Hepatocyte (in vitro differentiated cells): ENCODE data around the gene RNASE4. TPM values are rescaled to one million over a fixed set of nuclear protein-coding genes. Genes with fewer than 3 reads are reported as not detected.

Experiments used
- DNase-seq: peaks from one replicate; pipeline ENCODE4 v3.0.0-alpha.2; 2016; ENCODE audit warnings: low spot score
- H2AFZ ChIP-seq: fragments of 200-600 bp; sonication (generic); 2 replicates; pipeline ENCODE4 v1.6.0; 2016; ENCODE audit warnings: antibody characterized with exemption, mild to moderate bottlenecking
- H3K27ac ChIP-seq: fragments of 200-600 bp; sonication (generic); 2 replicates; pipeline ENCODE4 v1.5.1; 2016; ENCODE audit warnings: mild to moderate bottlenecking
- H3K27me3 ChIP-seq: fragments of 200-600 bp; sonication (generic); 2 replicates; pipeline ENCODE4 v1.6.1; 2016
- H3K36me3 ChIP-seq: fragments of 200-600 bp; sonication (generic); replicated peaks from 2 replicates; pipeline ENCODE4 v1.5.1; 2016; ENCODE audit warnings: low read depth; ENCODE audit not compliant: insufficient read depth
- H3K4me1 ChIP-seq: fragments of 200-600 bp; sonication (generic); 2 replicates; pipeline ENCODE4 v1.5.1; 2016; ENCODE audit warnings: mild to moderate bottlenecking, moderate library complexity; ENCODE audit not compliant: insufficient read depth
- H3K4me2 ChIP-seq: fragments of 200-600 bp; sonication (generic); 2 replicates; pipeline ENCODE4 v1.6.0; 2016
- H3K4me3 ChIP-seq: fragments of 200-600 bp; sonication (generic); 2 replicates; pipeline ENCODE4 v1.5.1; 2016; ENCODE audit warnings: mild to moderate bottlenecking
- H3K79me2 ChIP-seq: fragments of 200-600 bp; sonication (generic); 2 replicates; pipeline ENCODE4 v1.6.0; 2017; ENCODE audit warnings: mild to moderate bottlenecking
- H3K9me2 ChIP-seq: fragments of 200-600 bp; sonication (generic); replicated peaks from 2 replicates; pipeline ENCODE4 v1.6.0; 2017; ENCODE audit warnings: mild to moderate bottlenecking; ENCODE audit not compliant: insufficient read depth
- H3K9me3 ChIP-seq: fragments of 200-600 bp; sonication (generic); 2 replicates; pipeline ENCODE4 v1.5.1; 2016; ENCODE audit warnings: low read depth, mild to moderate bottlenecking
- H4K20me1 ChIP-seq: fragments of 200-600 bp; sonication (generic); 2 replicates; pipeline ENCODE4 v1.6.0; 2016; ENCODE audit warnings: mild to moderate bottlenecking; ENCODE audit not compliant: insufficient read depth, poor library complexity, severe bottlenecking
- EZH2 ChIP-seq: fragments of 200-600 bp; sonication (generic); IDR thresholded peaks from 2 replicates; pipeline ENCODE4 v1.6.1; 2016; ENCODE audit warnings: antibody characterized with exemption, mild to moderate bottlenecking, borderline replicate concordance
- EZH2phosphoT487 ChIP-seq: fragments of 200-600 bp; sonication (generic); IDR thresholded peaks from one replicate; pipeline ENCODE4 v1.6.1; 2018; ENCODE audit warnings: antibody characterized with exemption, mild to moderate bottlenecking, low read depth, moderate library complexity; ENCODE audit not compliant: unreplicated experiment, severe bottlenecking
- WGBS: methylation state at CpG from one replicate; pipeline ENCODE4 v1.1.6; 2016; ENCODE audit warnings: low lambda C conversion rate; ENCODE audit errors: missing lambda C conversion rate; 5-methylcytosine and 5-hydroxymethylcytosine counted together
- polyA plus RNA-seq: library from polyadenylated mRNA; unstranded; fragments of >200 nt; fragmentation: Nextera tagmentation; extraction: Ambion mirVana; gene quantifications from 2 replicates; pipeline ENCODE4 v1.2.1, GENCODE V29; 2016
- total RNA-seq: library from RNA; depleted of rRNA; stranded (reverse); fragments of >200 nt; gene quantifications from 2 replicates; pipeline ENCODE4 v1.2.3, GENCODE V29; 2014
- TF ChIP-seq, protein P1 (sequence below): fragments of 200-600 bp; sonication (generic); IDR thresholded peaks from 2 replicates; pipeline ENCODE4 v1.5.1; 2016; ENCODE audit warnings: antibody characterized with exemption, mild to moderate bottlenecking; ENCODE audit not compliant: poor library complexity

RNASE4 gene
- total and polyA plus RNA-seq, 2 experiments from 2014 or later = 44.5 to 96.2 TPM

DNA sequence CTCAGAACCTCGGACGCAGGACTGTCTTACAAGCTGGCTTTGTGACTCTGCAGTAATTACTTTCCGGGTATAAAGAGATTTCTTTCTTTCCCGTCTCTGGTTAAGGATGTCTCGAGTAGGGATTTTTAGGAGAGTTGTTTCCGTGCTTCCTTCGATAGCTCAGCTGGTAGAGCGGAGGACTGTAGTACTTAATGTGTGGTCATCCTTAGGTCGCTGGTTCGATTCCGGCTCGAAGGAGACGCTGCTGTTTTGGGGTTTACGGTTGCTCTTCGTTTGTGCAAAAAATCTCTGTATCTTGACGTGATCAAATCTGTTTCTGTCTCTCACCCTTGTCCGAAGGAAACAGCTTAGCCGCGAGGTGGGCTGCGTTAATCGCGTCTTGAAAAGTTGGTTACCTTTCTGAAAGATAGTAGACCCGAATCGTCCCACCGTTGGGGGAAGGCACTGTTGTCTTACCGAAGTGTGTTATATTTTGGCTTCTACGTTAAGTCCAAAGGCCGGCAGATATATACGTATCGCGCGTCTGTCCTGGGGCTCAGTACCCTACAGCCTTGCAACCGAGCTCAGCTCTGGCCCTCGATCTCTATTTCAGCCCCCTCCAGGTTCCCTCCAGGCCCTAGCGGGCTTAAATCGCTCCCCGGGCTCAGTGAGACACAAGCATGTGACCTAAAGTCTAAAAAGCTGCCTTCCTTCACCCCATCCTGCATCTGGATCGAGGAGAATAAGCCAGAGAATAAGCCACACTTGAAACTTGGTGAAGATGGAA is 1.1 kb upstream of the RNASE4 start:
- peak overlapping the region; percentile 87 for H3K4me2 ChIP-seq
- DNase-seq = peak; percentile 90
- H3K27ac ChIP-seq = peak overlapping the region; percentile 99
- peaks cover 7% of the 10 kb centered on the region for H3K79me2 ChIP-seq
- no peaks in the 10 kb centered on the region for H4K20me1 ChIP-seq
- H3K9me3 ChIP-seq = no peaks in the 10 kb centered on the region
- H3K4me1 ChIP-seq = peaks cover 20% of the 10 kb centered on the region
- H3K36me3 ChIP-seq = no peaks in the 10 kb centered on the region
- H2AFZ ChIP-seq = peak overlapping the region; percentile 79
- H3K9me2 ChIP-seq = no peaks in the 10 kb centered on the region
- TF ChIP-seq EZH2 (no peak), EZH2phosphoT487 (no peak)
- TF ChIP-seq, protein P1, sequence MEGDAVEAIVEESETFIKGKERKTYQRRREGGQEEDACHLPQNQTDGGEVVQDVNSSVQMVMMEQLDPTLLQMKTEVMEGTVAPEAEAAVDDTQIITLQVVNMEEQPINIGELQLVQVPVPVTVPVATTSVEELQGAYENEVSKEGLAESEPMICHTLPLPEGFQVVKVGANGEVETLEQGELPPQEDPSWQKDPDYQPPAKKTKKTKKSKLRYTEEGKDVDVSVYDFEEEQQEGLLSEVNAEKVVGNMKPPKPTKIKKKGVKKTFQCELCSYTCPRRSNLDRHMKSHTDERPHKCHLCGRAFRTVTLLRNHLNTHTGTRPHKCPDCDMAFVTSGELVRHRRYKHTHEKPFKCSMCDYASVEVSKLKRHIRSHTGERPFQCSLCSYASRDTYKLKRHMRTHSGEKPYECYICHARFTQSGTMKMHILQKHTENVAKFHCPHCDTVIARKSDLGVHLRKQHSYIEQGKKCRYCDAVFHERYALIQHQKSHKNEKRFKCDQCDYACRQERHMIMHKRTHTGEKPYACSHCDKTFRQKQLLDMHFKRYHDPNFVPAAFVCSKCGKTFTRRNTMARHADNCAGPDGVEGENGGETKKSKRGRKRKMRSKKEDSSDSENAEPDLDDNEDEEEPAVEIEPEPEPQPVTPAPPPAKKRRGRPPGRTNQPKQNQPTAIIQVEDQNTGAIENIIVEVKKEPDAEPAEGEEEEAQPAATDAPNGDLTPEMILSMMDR = no peak
- H3K27me3 ChIP-seq = no peaks in the 10 kb centered on the region
- H3K4me3 ChIP-seq = peak overlapping the region; percentile 57
- 1% methylated on average over 38 of the region's 38 CpGs for WGBS

DNA sequence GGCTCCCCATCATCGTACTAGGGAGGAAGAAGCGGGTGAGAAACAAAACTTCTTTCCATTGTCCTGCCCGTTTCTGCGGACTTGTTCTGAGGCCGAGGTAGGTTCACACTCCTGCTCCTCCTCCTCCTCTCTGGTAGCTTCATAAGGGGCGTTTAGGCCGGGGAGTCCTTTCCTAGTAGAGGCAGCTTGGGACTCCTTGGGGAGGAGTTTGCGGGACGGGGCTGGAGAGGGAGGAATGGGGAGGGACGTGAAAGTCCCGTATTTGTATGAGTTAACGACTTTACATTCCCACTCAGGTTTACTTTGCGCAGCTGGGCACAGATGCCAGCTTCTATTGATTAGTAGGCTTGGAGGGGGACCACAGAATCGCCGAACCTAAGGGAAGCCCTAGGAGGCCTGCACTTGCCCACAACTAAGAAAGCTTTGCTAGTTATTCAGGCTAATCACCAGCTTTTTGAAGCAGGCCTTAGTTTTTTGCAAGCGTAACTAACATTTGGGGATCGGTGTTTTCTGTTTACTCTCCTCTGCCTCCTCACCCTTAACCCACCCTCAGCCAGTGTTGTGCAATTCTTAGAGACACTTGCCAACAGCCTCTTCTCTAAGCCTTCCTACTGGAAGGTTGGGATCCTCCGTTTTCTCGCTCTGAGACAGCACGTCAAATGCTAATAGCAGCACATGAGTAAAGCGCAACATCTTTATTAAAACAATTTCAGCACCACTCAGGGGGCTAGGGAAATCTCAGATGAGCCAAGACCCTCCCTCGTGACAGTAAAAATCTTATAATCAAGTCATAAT is 499 bp downstream of the RNASE4 start:
- peak overlapping the region; percentile 71 for H3K4me3 ChIP-seq
- H3K4me1 ChIP-seq = peaks cover 26% of the 10 kb centered on the region
- WGBS = 10% methylated on average over 22 of the region's 22 CpGs
- peak overlapping the region; percentile 77 for H2AFZ ChIP-seq
- peak overlapping the region; percentile 87 for H3K4me2 ChIP-seq
- no peaks in the 10 kb centered on the region for H3K9me3 ChIP-seq
- peak; percentile 43 for DNase-seq
- peaks cover 20% of the 10 kb centered on the region for H3K79me2 ChIP-seq
- no peaks in the 10 kb centered on the region for H3K27me3 ChIP-seq
- no peaks in the 10 kb centered on the region for H3K36me3 ChIP-seq
- no peaks in the 10 kb centered on the region for H3K9me2 ChIP-seq
- TF ChIP-seq EZH2 (no peak), EZH2phosphoT487 (no peak)
- TF ChIP-seq, protein P1 = no peak
- H3K27ac ChIP-seq = peak overlapping the region; percentile 99
- H4K20me1 ChIP-seq = no peaks in the 10 kb centered on the region

- 49% methylated on average over 7 of the region's 7 CpGs for WGBS
- H3K27ac ChIP-seq = peak overlapping the region; percentile 99
- DNase-seq = peak; percentile 46
These were observed 2.2 kb downstream of the RNASE4 start for GRCh38 chr14:20686386-20687143.

More at GRCh38 chr14:20686386-20687143, 2.2 kb downstream of the RNASE4 start:
- no peak overlapping the region for H2AFZ ChIP-seq
- H3K4me2 ChIP-seq = peak overlapping the region; percentile 87
- TF ChIP-seq, protein P1 = no peak
- TF ChIP-seq EZH2 (no peak), EZH2phosphoT487 (no peak)
- H4K20me1 ChIP-seq = no peaks in the 10 kb centered on the region
- H3K9me2 ChIP-seq = no peaks in the 10 kb centered on the region
- H3K9me3 ChIP-seq = no peaks in the 10 kb centered on the region
- no peaks in the 10 kb centered on the region for H3K36me3 ChIP-seq
- no peaks in the 10 kb centered on the region for H3K27me3 ChIP-seq
- H3K4me3 ChIP-seq = peak overlapping the region; percentile 12
- peaks cover 27% of the 10 kb centered on the region for H3K79me2 ChIP-seq
- H3K4me1 ChIP-seq = peaks cover 24% of the 10 kb centered on the region
